Erythroblast (primary cell): ENCODE data around the gene NRG2.

Experiments used
- GATA1 ChIP-seq: IDR thresholded peaks from 2 replicates; pipeline ENCODE4 v1.6.1; 2011; ENCODE audit warnings: low read depth, mild to moderate bottlenecking, control low read depth, low read length, moderate library complexity
- POLR2A ChIP-seq: IDR thresholded peaks from 2 replicates; pipeline ENCODE4 v1.6.1; 2011; ENCODE audit warnings: mild to moderate bottlenecking, low read length

GRCh38 chr5:140083120-140083519 is 40.0 kb upstream of the NRG2 start:
- no peak for TF ChIP-seq POLR2A
- TF ChIP-seq GATA1, result no peak
